Stimulated activated CD4-positive, alpha-beta T cell treated with anti-CD3 and anti-CD28 coated beads, Interleukin-15, amount 100 ng/mL, for 24 hours (primary cell): Measurements from ENCODE around the gene NF1.

Experiments used
- DNase-seq: peaks from one replicate; pipeline ENCODE4 v3.0.0-alpha.2; 2020

Gene NF1

DNA sequence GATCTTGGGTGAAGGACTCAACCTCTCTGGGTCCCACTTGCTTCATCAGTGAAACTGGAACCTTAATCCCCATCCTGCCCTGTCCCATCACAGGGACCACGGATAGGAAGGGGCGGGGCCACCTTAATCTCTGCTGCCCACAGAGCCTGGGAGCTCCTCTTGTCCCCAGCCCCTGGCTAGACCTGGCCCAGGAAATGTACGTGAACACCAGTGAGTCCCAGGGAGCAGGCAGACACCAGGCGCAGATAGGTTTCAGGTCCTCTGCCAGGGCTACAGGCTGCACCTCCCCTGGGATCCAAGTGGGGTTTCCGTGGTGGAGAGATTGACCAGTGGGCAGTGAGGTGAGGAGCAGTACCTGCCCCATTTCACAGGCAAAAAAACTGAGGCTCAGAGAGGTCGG, 317.7 kb downstream of the NF1 start:
- no peak for DNase-seq

- DNase-seq = no peak
These were observed 318.5 kb downstream of the NF1 start for GRCh38 chr17:31413081-31413799.

DNA sequence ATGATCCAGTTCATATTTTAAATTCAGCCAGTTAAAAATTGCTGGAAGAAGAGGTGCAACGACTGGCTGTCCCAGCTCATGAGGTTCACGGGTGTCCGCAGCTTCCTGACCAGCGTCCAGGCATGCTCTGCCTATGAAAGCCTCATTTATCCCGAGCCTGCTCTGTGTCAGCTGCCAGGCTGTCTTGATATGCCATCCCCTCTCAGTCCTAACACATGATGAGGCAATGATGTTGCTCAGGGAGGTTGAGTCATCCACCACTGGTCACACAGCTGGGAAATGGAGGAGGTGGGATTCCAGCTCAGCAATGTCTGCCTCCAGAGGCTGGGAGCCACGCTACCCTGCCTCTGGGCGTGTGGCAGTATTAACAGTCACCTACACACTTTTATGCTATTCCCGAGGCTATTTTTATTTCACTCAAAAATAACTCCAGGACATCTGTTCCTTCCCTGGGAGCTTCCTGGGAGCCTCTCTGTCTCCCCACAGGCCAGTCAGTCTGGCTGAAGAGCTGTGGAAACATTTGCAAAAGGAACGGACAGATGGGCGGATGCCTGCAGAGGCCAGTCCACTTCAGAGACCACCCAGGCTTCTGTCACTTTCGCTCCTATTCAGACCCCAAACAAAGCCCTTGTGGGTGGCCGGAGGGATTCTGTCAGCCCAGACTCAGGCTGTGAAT, 319.2 kb downstream of the NF1 start:
- no peak for DNase-seq

DNA sequence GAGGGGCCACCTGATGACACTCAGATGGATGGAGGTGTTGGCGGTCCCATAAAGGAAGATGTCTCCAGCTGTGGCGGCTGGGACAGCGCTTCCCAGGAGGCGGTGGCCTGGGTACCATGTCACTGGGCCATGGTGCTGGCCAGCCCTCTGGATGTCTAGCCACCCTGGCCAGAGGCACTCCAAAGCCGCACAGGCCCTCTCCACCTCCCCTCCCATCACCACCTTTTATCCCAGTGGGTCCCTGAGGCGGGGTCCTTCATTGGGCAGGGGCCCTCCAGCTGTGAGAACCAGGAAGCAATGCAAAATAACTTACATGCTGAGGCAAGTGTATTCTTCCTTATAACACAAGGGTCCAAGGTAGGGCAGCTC, 319.8 kb downstream of the NF1 start:
- no peak for DNase-seq

DNA sequence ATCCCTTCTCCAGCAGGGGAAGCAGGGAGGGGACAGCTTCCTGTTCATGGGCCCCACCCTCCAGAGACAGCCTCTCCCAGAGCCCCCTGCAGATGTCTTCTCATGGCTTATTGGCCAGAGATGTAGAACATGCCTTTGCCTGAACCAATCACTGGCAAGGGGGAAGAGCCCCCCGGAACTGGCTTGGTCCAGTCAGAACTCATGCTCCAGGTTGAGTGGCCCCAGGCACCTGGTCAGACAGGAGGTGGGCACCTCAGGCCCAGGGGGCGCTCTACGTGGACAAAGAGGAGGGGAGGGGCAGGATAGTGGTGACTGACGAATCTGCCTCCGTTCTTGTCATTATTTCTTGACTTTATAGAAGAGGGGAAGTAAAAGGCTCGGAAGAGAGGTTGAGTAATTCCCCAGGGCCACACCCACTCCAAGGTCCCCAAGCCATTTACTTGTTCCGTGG, 320.3 kb downstream of the NF1 start:
- DNase-seq = no peak

DNA sequence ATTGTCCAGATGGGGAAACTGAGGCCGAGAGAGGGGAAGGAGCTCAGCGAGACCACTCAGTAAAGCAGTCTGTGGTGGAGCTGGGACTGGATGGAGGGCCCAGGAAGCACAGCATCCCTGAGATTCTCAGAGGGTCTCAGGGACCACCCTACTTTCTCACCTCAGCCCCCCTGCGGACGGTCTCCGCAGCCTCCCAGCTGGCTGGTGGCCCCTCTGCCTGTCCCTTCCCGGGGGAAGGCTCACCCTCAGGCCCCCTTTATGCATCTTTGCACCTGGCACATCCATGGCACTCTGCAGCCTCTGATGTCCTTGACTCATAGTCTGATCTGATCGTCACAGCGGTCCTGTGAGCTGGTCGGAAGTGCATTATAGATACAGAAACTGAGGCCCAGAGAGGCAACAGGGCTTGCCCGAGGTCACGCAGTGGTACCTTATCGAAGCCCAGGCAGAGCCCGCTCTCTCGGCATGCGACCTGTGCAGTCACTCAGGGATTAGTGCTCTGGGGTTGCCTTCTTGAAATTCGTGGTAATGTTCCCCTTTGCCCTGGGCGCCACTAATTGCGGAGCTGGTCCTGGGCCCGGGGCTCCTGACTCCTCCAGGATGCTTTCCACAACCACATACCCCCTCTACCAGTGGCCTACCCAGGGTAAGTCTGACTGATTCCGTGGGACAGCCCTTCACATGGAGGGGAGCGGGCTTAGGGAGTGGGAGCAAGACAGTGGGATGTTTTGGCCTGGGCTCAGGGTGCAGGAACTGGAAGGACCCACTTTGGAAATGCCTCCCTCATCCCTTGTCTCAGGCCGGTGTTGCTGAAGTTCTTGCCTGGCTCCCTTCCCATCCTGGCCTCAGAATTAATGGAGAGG, 321.1 kb downstream of the NF1 start:
- no peak for DNase-seq

DNA sequence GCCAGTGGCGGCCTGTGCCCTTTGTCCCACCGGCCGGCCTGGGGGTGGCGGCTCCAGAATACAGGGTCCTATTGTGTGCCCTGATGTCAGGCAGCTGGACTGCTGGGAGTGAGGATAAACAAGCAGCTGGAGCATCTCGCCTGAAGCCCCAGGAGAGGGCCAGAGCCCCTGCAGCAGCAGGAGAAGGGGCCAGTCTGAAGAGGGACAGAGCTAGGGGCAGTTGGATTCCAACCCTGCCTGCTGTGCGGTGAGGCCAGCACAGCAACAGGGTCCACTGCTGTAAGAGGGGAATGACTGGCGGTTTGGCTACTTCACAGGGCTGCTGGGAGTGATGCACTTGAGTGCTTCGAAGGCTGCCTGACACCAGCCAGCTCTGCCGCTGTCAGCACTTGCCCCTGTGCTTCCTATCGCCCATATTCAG, 321.7 kb downstream of the NF1 start:
- no peak for DNase-seq

GRCh38 chr17:31417051-31417792, 322.4 kb downstream of the NF1 start:
- DNase-seq = no peak

DNA sequence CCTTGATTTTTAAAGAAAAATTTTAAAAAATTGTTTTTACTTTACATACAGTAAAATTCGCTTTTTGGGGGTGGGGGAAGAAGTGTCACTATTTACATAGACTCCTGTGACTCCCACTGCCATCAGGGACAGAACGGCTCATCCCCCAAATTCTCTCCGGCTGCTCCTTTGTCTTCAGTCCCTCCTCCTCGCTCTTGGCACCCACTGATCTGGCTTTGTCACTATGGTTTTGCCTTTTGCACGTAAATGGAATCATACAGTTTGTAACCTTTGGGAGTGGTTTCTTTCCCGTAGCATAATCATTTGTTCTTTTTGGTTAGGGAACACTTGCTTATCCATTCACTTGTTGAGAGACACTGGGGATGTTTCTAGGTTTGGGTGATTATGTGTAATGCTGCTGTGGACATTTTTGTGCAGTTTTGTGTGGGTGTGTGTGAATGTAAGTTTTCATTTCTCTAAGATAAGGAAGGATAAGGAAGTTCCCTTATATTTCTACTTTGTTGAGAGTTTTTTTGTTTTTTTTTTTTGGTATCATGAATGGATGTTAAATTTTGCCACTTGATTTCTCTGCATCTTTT, 324.1 kb downstream of the NF1 start:
- no peak for DNase-seq

GRCh38 chr17:31422443-31422842, 327.7 kb downstream of the NF1 start:
- DNase-seq = no peak

- DNase-seq = no peak
These were observed 330.1 kb downstream of the NF1 start for GRCh38 chr17:31424944-31425281.

DNA sequence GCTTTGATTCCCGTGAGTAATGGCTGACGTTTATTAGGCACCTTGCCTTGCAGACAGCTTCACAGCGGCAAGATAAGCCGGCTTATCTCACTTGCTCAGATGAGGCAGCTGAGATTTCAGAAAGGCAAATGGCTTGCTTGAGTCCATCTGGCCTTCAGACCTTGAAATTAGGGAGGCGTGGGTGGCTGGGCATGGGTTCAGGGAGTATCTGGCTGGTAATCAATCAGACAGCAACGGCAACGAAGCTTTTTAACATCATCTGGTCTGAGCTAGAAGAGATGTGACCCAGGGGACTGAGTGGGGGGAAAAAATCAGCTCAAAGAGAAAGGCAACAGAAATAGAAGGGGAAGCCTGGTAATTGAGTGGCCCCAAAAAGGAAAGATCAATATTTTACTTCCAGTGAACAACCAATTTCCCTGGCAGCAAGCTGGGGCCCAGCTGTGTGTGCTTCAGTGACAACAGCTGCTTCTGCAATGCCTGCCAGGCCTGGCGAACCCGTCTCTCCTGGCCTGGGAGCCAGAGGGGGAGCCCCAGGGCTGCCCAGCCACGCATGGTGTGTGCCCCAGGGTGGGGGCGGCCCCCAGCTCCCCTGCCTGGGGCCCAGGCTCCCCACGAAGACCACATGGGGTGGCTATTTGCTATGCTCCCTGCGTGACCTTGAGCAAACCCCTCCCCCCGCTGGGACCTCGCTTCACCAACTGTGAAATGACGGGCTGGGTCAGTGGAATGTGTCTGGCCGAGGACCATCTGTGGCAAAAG, 330.7 kb downstream of the NF1 start:
- DNase-seq = no peak
